A549 (cell line): ENCODE data around the gene SENP5.

ENCODE experiments used
- CTCF ChIP-seq: fragments of >200 bp; sonication (Bioruptor Twin); formaldehyde crosslinking; IDR thresholded peaks from 3 replicates; pipeline ENCODE4 v1.5.1; 2016
- EP300 ChIP-seq, 2 experiments: fragments of >200 bp; sonication (Bioruptor Twin); formaldehyde crosslinking; IDR thresholded peaks; 2 replicates in 1 of 2; 3 replicates in 1 of 2; pipeline ENCODE4 v1.6.1; 2016 to 2017
- HDAC2 ChIP-seq: fragments of 200-600 bp; sonication (generic); IDR thresholded peaks from 2 replicates; pipeline ENCODE4 v1.6.1; 2016
- POLR2A ChIP-seq: IDR thresholded peaks from 2 replicates; pipeline ENCODE4 v1.6.1; 2012; ENCODE audit warnings: mild to moderate bottlenecking, low read length
- RAD21 ChIP-seq, 2 experiments: fragments of >200 bp in 1 of 2; sonication (Bioruptor Twin) in 1 of 2; formaldehyde crosslinking in 1 of 2; IDR thresholded peaks in 1 of 2; conservative IDR thresholded peaks in 1 of 2; 2 replicates in 1 of 2; 3 replicates in 1 of 2; pipeline ENCODE4 v1.6.1; 2012 to 2018; ENCODE audit warnings: inconsistent platforms in 1 of 2
- REST ChIP-seq: fragments of 200-600 bp; sonication (generic); IDR thresholded peaks from 2 replicates; pipeline ENCODE4 v1.6.1; 2016; ENCODE audit warnings: antibody characterized with exemption, mild to moderate bottlenecking, moderate library complexity
- TF ChIP-seq, protein P1 (sequence below): IDR thresholded peaks from 2 replicates; pipeline ENCODE4 v1.6.1; 2012

- TF ChIP-seq CTCF (no peak), RAD21 (conservative IDR thresholded peaks at IDR 0.05 in 1 of 2, IDR thresholded peaks at IDR 0.05 in 1 of 2) (no peak), HDAC2 (no peak), REST (no peak), POLR2A (no peak), EP300 (IDR thresholded peaks at IDR 0.05) (no peak)
- TF ChIP-seq, protein P1, sequence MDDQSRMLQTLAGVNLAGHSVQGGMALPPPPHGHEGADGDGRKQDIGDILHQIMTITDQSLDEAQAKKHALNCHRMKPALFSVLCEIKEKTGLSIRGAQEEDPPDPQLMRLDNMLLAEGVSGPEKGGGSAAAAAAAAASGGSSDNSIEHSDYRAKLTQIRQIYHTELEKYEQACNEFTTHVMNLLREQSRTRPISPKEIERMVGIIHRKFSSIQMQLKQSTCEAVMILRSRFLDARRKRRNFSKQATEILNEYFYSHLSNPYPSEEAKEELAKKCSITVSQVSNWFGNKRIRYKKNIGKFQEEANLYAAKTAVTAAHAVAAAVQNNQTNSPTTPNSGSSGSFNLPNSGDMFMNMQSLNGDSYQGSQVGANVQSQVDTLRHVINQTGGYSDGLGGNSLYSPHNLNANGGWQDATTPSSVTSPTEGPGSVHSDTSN, result no peak
These were observed 559 bp downstream of the SENP5 start for GRCh38 chr3:196868297-196868661.
